ENCODE measurements around the gene CHSY1. TPM values are rescaled to one million over a fixed set of nuclear protein-coding genes. Genes with fewer than 3 reads are reported as not detected.
A peak's percentile ranks its signal among the peaks of the same experiment; 100 is the strongest.

Gene CHSY1
- total and polyA plus RNA-seq, 3 donors from 2014 or later: 20.0 to 36.1 (median 31.1) TPM

DNA sequence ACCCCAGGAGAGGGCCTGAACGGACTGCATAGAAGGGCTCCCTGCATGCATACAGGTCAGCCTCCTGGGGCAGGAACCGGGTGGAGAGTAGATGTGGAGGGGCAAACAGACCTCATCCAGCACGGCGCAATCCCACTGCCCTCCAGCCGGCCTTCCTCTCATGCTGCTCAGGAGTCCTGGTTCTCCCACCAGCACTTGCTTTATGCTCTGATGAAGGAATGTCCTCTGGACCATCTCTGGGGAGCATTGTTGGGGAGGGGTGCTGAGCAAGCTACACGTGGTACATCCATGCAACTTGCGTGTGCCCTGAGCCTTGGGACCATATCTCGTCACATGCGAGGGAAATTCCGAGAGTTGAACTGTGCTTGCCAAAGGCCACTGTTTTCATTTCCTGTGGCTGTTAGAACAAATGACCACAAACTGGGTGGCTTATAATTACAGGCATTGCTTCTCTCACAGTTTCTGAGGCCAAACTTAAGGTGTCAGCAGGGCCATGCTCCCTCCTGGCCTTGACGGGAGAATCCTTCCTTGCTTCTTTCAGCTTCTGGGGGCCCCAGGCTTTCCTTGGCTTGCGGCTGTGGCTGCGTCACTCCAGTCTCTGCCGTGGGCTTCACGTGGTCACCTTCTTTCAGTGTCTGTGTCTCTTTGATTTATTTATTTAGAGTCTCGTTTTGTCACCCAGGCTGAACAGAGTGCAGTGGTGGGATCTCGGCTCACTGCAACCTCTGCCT lies 13.2 kb upstream of the CHSY1 start:
- H3K4me3 ChIP-seq: no peak overlapping the region
- no peak for DNase-seq
- H3K27ac ChIP-seq: peak overlapping the region in 1 of 2 donors; percentile 31
- H3K9me3 ChIP-seq: no peaks in the 10 kb centered on the region
- intact Hi-C loops (cut with DNase I; ENCODE audit: low total_unique reads): no loop called here
- H3K27me3 ChIP-seq: no peaks in the 10 kb centered on the region
- no peak for TF ChIP-seq POLR2A (IDR thresholded peaks at IDR 0.05)
- TF ChIP-seq, protein P1, sequence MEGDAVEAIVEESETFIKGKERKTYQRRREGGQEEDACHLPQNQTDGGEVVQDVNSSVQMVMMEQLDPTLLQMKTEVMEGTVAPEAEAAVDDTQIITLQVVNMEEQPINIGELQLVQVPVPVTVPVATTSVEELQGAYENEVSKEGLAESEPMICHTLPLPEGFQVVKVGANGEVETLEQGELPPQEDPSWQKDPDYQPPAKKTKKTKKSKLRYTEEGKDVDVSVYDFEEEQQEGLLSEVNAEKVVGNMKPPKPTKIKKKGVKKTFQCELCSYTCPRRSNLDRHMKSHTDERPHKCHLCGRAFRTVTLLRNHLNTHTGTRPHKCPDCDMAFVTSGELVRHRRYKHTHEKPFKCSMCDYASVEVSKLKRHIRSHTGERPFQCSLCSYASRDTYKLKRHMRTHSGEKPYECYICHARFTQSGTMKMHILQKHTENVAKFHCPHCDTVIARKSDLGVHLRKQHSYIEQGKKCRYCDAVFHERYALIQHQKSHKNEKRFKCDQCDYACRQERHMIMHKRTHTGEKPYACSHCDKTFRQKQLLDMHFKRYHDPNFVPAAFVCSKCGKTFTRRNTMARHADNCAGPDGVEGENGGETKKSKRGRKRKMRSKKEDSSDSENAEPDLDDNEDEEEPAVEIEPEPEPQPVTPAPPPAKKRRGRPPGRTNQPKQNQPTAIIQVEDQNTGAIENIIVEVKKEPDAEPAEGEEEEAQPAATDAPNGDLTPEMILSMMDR (IDR thresholded peaks at IDR 0.05): no peak
- no peaks in the 10 kb centered on the region for H3K36me3 ChIP-seq (ENCODE audit: low read depth, missing control alignments)
- 57 to 75% methylated on average over 17 of the region's 17 CpGs for WGBS, 2 donors
- no peaks in the 10 kb centered on the region for H3K4me1 ChIP-seq

DNA sequence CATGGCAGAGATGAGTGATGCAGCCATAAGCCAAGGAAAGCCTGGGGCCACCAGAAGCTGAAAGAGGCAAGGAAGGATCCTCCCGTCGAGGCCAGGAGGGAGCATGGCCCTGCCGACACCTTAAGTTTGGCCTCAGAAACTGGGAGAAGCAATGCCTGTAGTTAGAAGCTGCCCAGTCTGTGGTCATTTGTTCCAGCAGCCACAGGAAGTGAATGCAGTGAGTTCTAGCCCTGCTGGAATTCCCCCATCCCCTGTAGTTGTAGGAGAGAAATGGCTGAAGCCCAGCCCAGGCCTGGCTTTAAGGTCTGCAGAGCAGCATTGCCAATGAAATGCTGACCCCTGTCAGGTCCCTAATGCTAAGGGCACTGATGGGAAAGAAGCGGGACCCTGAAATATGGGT lies 12.2 kb upstream of the CHSY1 start:
- Histone ChIP-seq H3K9me3 (no peaks in the 10 kb centered on the region), H3K36me3 (ENCODE audit: low read depth, missing control alignments) (no peaks in the 10 kb centered on the region), H3K27me3 (no peaks in the 10 kb centered on the region), H3K4me3 (no peak overlapping the region), H3K27ac (no peak overlapping the region), H3K4me1 (no peaks in the 10 kb centered on the region)
- TF ChIP-seq, protein P1 (IDR thresholded peaks at IDR 0.05): no peak
- 77 to 93% methylated on average over 4 of the region's 4 CpGs for WGBS, 2 donors
- DNase-seq: no peak
- intact Hi-C loops (cut with DNase I; ENCODE audit: low total_unique reads): no loop called here

DNA sequence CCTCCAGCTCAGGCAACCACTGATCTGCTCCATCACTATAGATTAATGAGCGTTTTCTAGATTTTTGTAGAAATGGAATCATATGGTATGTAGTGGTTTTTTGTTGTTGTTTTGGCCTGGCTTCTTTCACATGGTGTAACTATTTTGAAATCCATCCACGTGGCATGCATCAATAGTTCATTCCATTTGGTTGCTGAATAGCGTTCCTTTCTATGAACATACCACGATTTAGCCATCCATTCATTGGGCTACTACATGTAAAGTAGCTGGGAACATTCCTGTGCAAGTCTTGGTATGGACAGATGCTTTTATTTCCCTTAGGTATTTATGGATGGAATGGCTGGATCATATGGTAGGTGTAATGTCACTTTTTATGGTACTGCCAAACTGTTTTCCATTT lies 10.7 kb upstream of the CHSY1 start:
- H3K27me3 ChIP-seq: no peaks in the 10 kb centered on the region
- no peak overlapping the region for H3K27ac ChIP-seq
- H3K36me3 ChIP-seq (ENCODE audit: low read depth, missing control alignments): no peaks in the 10 kb centered on the region
- intact Hi-C loops (cut with DNase I; ENCODE audit: low total_unique reads): no loop called here
- no peak for TF ChIP-seq POLR2A (IDR thresholded peaks at IDR 0.05)
- TF ChIP-seq, protein P1 (IDR thresholded peaks at IDR 0.05): no peak
- H3K9me3 ChIP-seq: no peaks in the 10 kb centered on the region
- peaks cover 6% of the 10 kb centered on the region for H3K4me1 ChIP-seq
- WGBS, 2 donors: 85 to 94% methylated on average over 4 of the region's 4 CpGs
- no peak for DNase-seq
- no peak overlapping the region for H3K4me3 ChIP-seq

DNA sequence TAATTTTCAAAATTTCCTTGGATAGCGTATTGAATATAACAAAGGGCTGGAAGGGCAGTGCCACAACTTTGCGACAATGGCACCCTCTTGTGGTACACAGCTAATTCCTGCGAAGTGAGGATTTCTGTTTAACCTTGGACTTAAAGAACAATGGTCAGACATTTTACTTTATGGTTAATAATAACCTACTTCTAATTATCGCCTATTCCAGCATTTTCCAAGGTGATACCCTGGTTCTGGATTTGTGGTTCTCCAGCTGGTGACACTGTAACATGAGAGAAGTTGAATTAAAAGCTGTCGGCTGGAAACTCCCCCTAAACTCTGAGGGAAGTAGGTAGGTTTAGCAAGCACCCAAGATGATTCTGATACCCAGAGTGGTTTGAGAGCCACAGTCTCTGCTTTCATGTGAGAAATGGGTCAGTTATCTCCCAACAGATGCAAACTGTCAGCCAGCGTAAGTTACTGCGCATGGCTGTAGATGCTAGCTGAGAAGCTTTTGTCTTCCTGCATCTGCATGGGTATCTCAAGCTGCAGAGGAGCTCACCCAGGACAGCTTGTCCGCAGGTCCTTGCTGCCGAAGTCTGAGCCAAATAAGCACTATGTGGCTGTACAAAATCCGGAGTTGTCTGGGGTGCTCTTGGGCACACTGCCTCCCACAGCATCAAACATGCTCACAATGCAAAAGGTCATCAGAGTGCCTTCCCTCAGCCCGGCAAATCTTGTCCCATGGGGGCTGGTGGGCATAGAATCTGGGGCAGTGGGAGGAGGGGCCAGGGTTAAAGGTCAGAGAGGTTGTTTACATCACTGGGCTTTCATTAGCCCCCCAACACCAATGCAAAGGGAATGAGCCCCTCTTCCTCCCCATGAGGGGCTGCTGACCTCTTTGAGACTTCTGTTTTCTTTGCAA lies 6.6 kb upstream of the CHSY1 start:
- intact Hi-C loops (cut with DNase I; ENCODE audit: low total_unique reads): loop anchor here (10.0 kb wide), 1 partner anchor 174 kb away; no protein-coding TSS in a partner anchor
- TF ChIP-seq POLR2A (IDR thresholded peaks at IDR 0.05): no peak
- TF ChIP-seq, protein P1 (IDR thresholded peaks at IDR 0.05): peak; percentile 65 to 92 (median 90)
- Histone ChIP-seq H3K4me1 (peaks cover 19% of the 10 kb centered on the region), H3K27me3 (no peaks in the 10 kb centered on the region), H3K27ac (no peak overlapping the region), H3K4me3 (no peak overlapping the region), H3K36me3 (ENCODE audit: low read depth, missing control alignments) (no peaks in the 10 kb centered on the region), H3K9me3 (no peaks in the 10 kb centered on the region)
- DNase-seq: peak; percentile 75
- WGBS, 2 donors: 33 to 39% methylated on average over 11 of the region's 11 CpGs

Data from testis (tissue), 3 donors.